Body of pancreas (tissue), 4 donors: Measurements from ENCODE around the gene CYP46A1.

Experiments
- CTCF ChIP-seq, 7 experiments: fragments of 450-650 bp in 4 of 7; fragments of 200-600 bp in 3 of 7; sonication (generic) in 3 of 7; IDR thresholded peaks; one replicate each; pipeline ENCODE4 v1.5.1; 2016 to 2019; ENCODE audit warnings: antibody characterized with exemption in 7 of 7
- POLR2A ChIP-seq, 3 donors: fragments of 450-650 bp; IDR thresholded peaks; one replicate each; pipeline ENCODE4 v1.6.1; 2016; ENCODE audit warnings: antibody characterized with exemption in 3 of 3, mild to moderate bottlenecking in 2 of 3

- TF ChIP-seq CTCF (IDR thresholded peaks at IDR 0.05) (no peak), POLR2A (IDR thresholded peaks at IDR 0.05) (no peak)
These were observed 8.1 kb upstream of the CYP46A1 start for GRCh38 chr14:99675951-99676350.
